ENCODE measurements around the gene ALDH1A3. TPM values are rescaled to one million over a fixed set of nuclear protein-coding genes. Genes with fewer than 3 reads are reported as not detected.

ALDH1A3 gene
- total RNA-seq, 1 donor from 2014 or later: not detected

DNA sequence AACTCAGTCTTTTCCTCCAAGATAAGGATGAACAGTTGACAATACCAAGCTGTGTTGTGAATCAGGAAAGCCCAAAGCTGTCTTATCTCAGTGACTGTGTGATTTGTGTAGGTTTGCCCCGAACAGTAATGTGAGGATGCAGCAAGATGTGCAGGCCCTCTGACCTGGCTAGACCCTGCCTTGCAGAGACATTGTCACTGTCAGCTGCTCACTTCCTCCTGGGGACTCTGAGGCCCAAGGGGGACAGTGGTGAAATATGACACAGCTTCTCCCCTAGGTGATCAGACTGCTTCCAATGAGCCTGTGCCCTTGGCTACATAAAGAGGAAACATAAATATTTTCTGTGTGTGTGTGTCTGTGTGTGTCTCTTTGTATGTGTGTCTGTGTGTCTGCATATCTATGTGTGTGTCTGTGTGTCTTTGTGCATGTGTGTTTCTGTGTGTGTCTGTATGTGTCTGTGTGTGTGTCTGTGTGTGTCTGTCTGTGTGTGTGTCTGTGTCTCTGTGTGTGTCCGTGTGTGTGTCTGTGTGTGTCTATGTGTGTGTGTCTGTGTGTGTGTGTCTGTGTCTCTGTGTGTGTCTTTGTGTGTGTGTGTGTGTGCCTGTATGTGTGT is 61.2 kb downstream of the ALDH1A3 start:
- no peaks in the 10 kb centered on the region for H3K9me3 Mint-ChIP-seq
- no peak overlapping the region for H3K27ac Mint-ChIP-seq
- H3K27me3 Mint-ChIP-seq: no peaks in the 10 kb centered on the region
- POLR2A ChIA-PET: interaction anchor here (0.7 to 2.3 kb wide), 4 partner anchors 14 to 42 kb away, joined by 3 to 11 read pairs (median 4); no protein-coding TSS in a partner anchor
- DNase-seq (no peak), ATAC-seq (ENCODE audit: low read depth) (peak; percentile 87)
- no peak overlapping the region for H3K4me3 Mint-ChIP-seq
- TF ChIP-seq, protein P1, sequence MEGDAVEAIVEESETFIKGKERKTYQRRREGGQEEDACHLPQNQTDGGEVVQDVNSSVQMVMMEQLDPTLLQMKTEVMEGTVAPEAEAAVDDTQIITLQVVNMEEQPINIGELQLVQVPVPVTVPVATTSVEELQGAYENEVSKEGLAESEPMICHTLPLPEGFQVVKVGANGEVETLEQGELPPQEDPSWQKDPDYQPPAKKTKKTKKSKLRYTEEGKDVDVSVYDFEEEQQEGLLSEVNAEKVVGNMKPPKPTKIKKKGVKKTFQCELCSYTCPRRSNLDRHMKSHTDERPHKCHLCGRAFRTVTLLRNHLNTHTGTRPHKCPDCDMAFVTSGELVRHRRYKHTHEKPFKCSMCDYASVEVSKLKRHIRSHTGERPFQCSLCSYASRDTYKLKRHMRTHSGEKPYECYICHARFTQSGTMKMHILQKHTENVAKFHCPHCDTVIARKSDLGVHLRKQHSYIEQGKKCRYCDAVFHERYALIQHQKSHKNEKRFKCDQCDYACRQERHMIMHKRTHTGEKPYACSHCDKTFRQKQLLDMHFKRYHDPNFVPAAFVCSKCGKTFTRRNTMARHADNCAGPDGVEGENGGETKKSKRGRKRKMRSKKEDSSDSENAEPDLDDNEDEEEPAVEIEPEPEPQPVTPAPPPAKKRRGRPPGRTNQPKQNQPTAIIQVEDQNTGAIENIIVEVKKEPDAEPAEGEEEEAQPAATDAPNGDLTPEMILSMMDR (IDR thresholded peaks at IDR 0.05): no peak
- intact Hi-C loops (cut with micrococcal nuclease): loop anchor here (1.0 kb wide), 2 partner anchors 14 to 22 kb away; partner anchors contain the start of gene LRRK1
- CTCF ChIA-PET: interaction anchor here (0.7 to 1.3 kb wide), 4 partner anchors 14 to 68 kb away, joined by 3 to 4 read pairs (median 4); partner anchors contain the start of gene LRRK1
- H3K4me1 Mint-ChIP-seq: peaks cover 25% of the 10 kb centered on the region
- H3K36me3 Mint-ChIP-seq (ENCODE audit: low read depth): peaks cover 2% of the 10 kb centered on the region

DNA sequence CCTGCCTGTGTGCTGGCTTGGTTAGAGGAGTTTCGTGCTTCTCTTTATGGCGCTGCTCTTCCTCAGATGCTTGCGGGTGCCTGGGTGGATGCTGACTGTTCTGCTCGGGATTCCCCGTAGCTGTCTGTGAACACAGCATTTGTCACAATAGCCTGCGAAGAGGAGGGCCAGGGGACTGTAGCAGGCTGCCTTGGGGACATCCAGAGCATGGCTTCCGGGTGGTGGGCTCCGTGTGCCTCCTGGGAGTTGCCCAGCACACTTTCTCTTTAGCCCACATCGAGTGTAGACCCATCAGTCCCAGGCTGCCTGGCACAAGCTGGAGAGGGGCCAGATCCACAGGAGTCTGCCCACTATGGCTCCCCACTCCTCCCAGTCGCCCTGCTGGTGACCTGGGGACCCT is 61.9 kb downstream of the ALDH1A3 start:
- peaks cover 24% of the 10 kb centered on the region for H3K4me1 Mint-ChIP-seq
- no peaks in the 10 kb centered on the region for H3K27me3 Mint-ChIP-seq
- no peak overlapping the region for H3K4me3 Mint-ChIP-seq
- no peaks in the 10 kb centered on the region for H3K9me3 Mint-ChIP-seq
- TF ChIP-seq, protein P1 (IDR thresholded peaks at IDR 0.05): no peak
- ChIA-PET CTCF (no interaction called here), POLR2A (interaction anchor here (0.5 to 2.3 kb wide), 5 partner anchors 15 to 44 kb away, joined by 3 to 11 read pairs (median 4); no protein-coding TSS in a partner anchor)
- intact Hi-C loops (cut with micrococcal nuclease): loop anchor here (1.0 kb wide), 2 partner anchors 14 to 22 kb away; partner anchors contain the start of gene LRRK1
- H3K36me3 Mint-ChIP-seq (ENCODE audit: low read depth): peaks cover 2% of the 10 kb centered on the region
- ATAC-seq (ENCODE audit: low read depth) (peak; percentile 66), DNase-seq (no peak)
- peak overlapping the region; percentile 18 for H3K27ac Mint-ChIP-seq

DNA sequence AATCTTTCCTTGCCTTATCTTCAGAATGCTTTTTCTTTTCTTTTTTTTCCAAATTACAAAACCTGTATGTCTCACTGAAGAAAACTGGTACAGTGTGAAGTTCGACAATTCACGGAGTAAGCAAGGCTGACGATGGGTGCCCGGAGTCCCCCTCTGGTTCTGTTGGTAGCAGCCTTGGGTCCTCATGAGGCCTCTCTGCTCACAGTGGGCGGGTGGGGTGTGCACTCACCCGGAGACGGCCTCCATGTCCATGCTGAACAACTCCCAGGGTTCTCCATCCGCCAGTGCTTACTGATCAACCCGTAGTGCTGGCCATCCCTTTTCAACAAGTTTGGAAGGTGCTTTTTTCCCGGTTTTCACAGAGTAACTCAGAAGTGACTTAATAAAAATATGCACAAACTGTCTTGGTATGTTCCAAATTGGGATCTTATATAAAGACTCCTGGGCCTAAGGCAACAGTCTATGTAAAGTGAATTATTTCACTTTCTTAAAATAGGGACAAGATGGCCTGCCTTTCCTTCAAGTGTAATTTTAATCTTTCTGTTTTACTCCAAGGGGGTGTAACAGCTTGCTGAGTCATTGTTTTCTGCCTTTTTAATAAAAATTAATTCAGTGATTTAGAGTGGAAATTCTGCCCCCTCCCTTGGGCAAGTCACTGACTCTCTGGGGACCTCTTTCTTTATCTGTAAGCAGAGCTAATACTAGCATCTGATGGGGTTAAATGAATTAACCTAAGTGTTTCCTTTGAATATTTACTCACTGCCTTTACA is 63.2 kb downstream of the ALDH1A3 start:
- ChIA-PET CTCF (interaction anchor here (1.2 to 2.8 kb wide), 2 partner anchors 24 to 65 kb away, joined by 3 to 9 read pairs; partner anchors contain the start of gene LRRK1), POLR2A (interaction anchor here (0.7 to 2.5 kb wide), 4 partner anchors 23 to 351 kb away, joined by 4 to 13 read pairs (median 5); partner anchors contain the start of gene LRRK1)
- peaks cover 28% of the 10 kb centered on the region for H3K4me1 Mint-ChIP-seq
- TF ChIP-seq, protein P1 (IDR thresholded peaks at IDR 0.05): no peak
- ATAC-seq (ENCODE audit: low read depth) (no peak), DNase-seq (no peak)
- H3K9me3 Mint-ChIP-seq: no peaks in the 10 kb centered on the region
- no peaks in the 10 kb centered on the region for H3K27me3 Mint-ChIP-seq
- peaks cover 2% of the 10 kb centered on the region for H3K36me3 Mint-ChIP-seq (ENCODE audit: low read depth)
- no peak overlapping the region for H3K4me3 Mint-ChIP-seq
- intact Hi-C loops (cut with micrococcal nuclease): loop anchor here (2.0 kb wide), 1 partner anchor 14 kb away; no protein-coding TSS in a partner anchor
- no peak overlapping the region for H3K27ac Mint-ChIP-seq

DNA sequence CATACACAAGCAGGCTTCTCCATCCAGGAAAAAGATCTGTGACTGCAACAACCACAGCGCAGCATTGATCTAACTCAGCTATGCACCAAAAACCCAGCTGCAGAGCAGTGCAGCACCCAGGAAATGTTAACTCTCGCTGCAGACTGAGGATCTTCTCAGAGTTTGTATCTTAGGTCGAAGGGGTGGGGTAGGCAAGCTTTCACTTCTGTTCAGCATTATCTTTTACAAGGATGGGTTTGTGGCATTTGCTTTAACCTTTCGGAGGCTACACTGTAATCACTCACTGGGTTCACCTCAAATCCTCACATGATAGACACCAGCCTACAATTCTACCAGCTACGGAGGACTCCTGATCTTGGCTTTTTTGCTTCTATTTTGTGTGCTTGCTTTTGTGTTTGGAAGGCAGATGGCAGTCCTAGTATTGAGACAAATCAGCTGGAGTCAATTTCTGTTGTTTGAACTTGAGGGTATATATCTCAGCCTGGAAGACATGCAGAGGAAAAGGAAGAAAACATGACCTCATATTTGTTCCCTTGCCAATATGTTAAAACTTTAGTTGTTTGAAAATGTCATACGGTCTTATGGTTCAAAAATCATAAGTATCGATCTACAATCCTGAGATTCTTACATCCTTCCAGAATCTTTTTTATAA is 64.7 kb downstream of the ALDH1A3 start:
- Mint-ChIP-seq H3K27ac (peak overlapping the region; percentile 41), H3K4me1 (peaks cover 44% of the 10 kb centered on the region), H3K9me3 (no peaks in the 10 kb centered on the region), H3K4me3 (no peak overlapping the region), H3K36me3 (ENCODE audit: low read depth) (peaks cover 2% of the 10 kb centered on the region), H3K27me3 (no peaks in the 10 kb centered on the region)
- CTCF ChIA-PET: interaction anchor here (1.0 to 2.8 kb wide), 4 partner anchors 26 to 64 kb away, joined by 3 to 10 read pairs (median 6); partner anchors contain the start of gene LRRK1
- POLR2A ChIA-PET: interaction anchor here (2.5 kb wide), 1 partner anchor 25 kb away, joined by 13 read pairs; the partner anchor contains the start of gene LRRK1
- TF ChIP-seq, protein P1 (IDR thresholded peaks at IDR 0.05): no peak
- DNase-seq (no peak), ATAC-seq (ENCODE audit: low read depth) (no peak)
- intact Hi-C loops (cut with micrococcal nuclease): no loop called here
